Motor neuron (in vitro differentiated cells): ENCODE data around the gene PTPRE. TPM values are rescaled to one million over a fixed set of nuclear protein-coding genes. Genes with fewer than 3 reads are reported as not detected.
"Not testable (repeated sequence)": the region's sequence is repeated elsewhere in the genome, so short reads cannot be mapped to it uniquely, and the experiment has no call there.

Experiments
- ATAC-seq, 8 experiments: fragments of 200-7000 bp; cut with Tn5 transposase; replicated peaks in 6 of 8; 2 replicates each; pipeline ENCODE4 v1.8.0; 2021; ENCODE audit warnings: mild to moderate bottlenecking in 8 of 8, moderate library complexity in 8 of 8
- H3K27ac ChIP-seq, 2 donors: fragments of 250-450 bp; sonication (Bioruptor Pico); 2 replicates each; pipeline ENCODE4 v1.9.0; 2021; ENCODE audit warnings: antibody characterized with exemption in 2 of 2, mild to moderate bottlenecking in 2 of 2, moderate library complexity in 1 of 2
- H3K4me1 ChIP-seq, 2 donors: fragments of 250-450 bp; sonication (Bioruptor Pico); replicated peaks in 1 of 2; 2 replicates each; pipeline ENCODE4 v1.6.1; 2021; ENCODE audit warnings: antibody characterized with exemption in 2 of 2, mild to moderate bottlenecking in 2 of 2, moderate library complexity in 1 of 2
- H3K4me3 ChIP-seq, 5 donors: fragments of 250-450 bp; sonication (Bioruptor Pico); 2 replicates each; pipeline ENCODE4 v1.9.0; 2021; ENCODE audit warnings: antibody characterized with exemption in 5 of 5, mild to moderate bottlenecking in 5 of 5, moderate library complexity in 4 of 5
- WGBS, 10 experiments: fragments of 450-650 bp; shearing (Covaris generic); methylation state at CpG; one replicate each; pipeline ENCODE4 v1.0.0; 2022; 5-methylcytosine and 5-hydroxymethylcytosine counted together
- in situ Hi-C, 9 experiments: fragments of 400-800 bp; cut with MboI; loops; one replicate each; pipeline ENCODE4 v1.15.0; 2021; ENCODE audit warnings: low sequenced_read_pairs in 9 of 9, low pct_unique_long_range_greater_than_20kb in 2 of 9; ENCODE audit not compliant: unreplicated experiment in 9 of 9
- total RNA-seq, 8 experiments: library from RNA; unstranded; fragments of 300-600 nt; gene quantifications; 2 replicates each; pipeline versions ENCODE4 v1.2.3 to v1.2.4, GENCODE V29; 2022

The PTPRE gene
- total RNA-seq, 8 experiments from 2014 or later, result 0.09 to 17.6 (median 3.9) TPM

DNA sequence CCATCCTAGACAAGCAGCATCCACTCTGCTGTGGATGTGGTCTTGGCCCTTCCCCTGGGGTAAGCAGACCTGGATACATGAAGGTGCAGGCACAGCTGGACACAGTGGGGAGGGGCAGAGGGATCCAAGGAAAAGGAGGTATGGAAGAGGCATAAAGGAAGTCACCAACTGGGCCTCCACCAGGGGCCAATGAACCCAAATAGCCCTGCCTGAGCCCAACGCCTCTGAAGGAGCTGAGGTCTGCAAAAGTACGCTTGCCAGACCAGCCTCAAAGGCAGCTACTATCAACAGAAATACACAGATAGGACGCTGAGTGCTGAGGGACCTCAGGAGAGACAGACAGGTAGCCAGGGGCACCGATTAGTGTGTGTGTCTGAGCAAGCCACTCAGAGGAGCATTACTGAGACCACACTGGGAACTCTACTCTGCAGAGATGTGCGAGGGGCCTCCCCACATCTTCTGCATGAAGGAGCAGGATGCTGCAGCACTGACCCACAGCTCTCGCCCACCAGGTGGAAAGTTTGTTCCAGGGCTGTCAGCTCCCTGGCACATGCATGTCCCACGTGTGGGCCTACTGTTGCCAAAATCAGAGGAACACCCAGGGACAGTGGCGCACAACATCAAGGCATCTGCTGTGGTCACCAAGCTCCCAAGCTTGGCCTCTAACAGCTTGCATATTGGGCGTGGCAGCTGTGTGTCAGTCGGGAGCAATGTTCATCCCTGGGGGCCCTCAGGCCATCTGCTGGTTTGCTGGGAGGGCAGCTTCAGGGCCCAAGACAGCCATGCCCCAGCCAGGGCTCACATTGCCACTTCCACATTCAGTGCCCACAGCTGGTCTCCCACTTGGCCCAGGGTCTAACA is 179.3 kb downstream of the PTPRE start:
- Histone ChIP-seq H3K4me1 (no peaks in the 10 kb centered on the region), H3K4me3 (no peak overlapping the region), H3K27ac (no peak overlapping the region)
- ATAC-seq, result peak in 3 of 8 experiments; percentile 72 to 97 (median 97)
- WGBS, 10 experiments, result 60 to 100% (median 80%) methylated on average over 1 to 4 of the region's 10 CpGs; no CpG with 5 or more reads in 5 of the 10 experiments
- in situ Hi-C loops, result no loop called here

DNA sequence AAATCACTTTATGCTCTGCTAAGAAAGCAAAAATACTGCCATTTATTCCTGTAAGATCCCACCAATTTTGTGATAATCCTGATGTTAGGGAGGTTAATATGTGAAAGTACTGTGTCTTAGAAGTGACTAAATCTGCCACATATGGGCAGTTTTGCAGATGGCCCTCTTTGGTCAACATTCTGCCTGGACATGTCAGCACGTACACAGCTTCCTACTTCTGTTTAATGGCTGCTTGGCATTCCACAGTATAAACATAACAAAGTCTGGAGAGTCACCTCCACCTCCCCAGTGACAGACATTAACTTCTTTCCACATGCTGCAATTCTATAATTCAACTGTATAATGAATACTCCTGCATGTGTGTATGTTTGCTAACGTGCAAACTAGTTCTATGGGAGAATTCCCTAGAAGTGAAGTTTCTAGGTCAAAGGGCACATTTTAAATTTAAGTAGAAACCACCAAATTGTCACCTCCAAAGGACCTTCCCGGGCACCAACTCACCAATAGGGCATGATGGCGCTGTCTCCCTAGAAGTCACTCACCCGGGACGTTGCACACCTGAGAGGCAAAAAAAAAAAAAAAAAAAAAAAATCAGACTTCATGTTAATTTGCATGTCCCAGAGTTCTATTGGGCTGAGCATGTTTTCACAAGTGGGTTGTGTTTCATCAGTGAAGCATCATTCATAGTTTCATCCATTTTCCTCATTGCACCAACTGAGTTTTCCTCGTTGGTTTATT is 180.4 kb downstream of the PTPRE start:
- peak in 1 of 8 experiments; percentile 24 for ATAC-seq

DNA sequence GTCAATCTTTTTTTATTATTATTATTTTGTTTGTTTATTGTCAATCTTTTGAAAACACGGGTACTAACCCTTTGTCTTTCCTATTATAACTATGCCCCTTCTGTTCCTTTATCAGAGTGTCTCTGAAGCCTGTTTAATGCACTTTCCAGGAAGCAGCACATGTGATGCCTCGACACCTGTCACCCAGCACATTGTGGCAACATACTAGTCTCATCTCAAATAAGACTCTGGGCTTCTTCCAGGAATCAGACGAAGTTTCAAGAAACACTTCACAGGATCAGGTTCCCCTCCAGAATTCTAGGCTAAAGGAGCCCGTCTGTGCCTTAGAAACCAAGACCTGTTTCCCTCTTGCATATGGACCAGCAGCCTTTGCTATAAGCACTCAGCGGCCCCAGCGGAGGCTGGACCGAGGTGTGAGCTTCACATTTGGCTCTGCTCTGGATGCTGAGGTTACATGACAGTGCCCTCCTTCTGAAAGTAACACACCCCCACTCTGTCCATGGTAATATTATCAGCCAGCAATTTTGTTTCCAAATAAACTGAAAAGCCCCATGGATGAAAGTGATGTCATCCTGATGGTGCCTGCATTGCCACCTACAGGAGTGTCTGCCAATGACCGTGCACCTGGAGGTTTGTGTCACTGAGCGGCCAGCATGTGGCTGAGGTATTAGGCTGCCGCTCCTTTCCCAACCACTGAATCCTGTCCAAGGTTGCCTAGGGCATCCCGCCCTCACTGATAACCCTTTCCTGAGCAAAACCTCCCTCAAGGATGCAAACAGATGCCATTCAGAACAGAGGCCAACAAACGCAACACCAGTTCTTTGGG is 181.2 kb downstream of the PTPRE start:
- in situ Hi-C loops, result no loop called here
- no peaks in the 10 kb centered on the region for H3K4me1 ChIP-seq
- ATAC-seq, result peak in 5 of 8 experiments; percentile 37 to 80 (median 60)

More for the DNA sequence above, 180.4 kb downstream of the PTPRE start:
- Histone ChIP-seq H3K4me3 (no peak overlapping the region), H3K4me1 (no peaks in the 10 kb centered on the region), H3K27ac (no peak overlapping the region)
- 21 to 90% (median 70%) methylated on average over 1 to 7 of the region's 7 CpGs; no CpG with 5 or more reads in 1 of the 10 experiments for WGBS, 10 experiments
- in situ Hi-C loops, result no loop called here

DNA sequence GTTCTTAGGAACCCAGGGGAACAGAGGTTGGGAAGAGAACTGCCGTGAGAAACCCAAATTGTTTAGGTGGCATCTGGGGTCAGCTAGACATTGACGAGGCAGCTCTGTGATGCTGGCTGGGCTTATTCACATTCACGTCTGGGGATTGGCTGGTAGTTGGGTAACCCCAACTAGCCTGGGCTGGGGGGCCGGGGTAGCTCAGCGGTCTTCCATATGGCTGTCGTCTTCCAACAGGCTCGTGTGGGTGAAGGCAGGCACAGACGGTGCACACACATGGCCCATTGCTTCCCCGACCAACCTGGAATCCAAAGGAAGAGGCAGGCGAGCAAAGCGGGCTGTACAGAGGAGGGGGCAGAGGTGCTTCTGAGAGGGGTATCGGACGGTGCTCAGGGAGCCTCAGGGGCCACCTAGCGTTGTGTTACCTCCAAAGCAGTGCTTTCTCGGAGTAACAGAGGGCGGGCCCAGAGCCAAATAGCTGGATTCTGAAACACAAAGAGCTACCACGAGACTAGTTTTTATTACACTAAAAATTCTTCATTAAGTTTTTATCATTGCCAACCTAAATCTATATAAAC is 184.8 kb downstream of the PTPRE start:
- WGBS, 10 experiments, result 20 to 100% (median 80%) methylated on average over 1 to 9 of the region's 17 CpGs; no CpG with 5 or more reads in 1 of the 10 experiments
- Histone ChIP-seq H3K4me1 (no peaks in the 10 kb centered on the region), H3K27ac (no peak overlapping the region), H3K4me3 (no peak overlapping the region)
- in situ Hi-C loops, result no loop called here
- ATAC-seq, result no peak

More for the DNA sequence above, 181.2 kb downstream of the PTPRE start:
- no peak overlapping the region for H3K4me3 ChIP-seq
- H3K27ac ChIP-seq, result no peak overlapping the region
- 16 to 89% (median 69%) methylated on average over 1 to 7 of the region's 12 CpGs for WGBS, 10 experiments

DNA sequence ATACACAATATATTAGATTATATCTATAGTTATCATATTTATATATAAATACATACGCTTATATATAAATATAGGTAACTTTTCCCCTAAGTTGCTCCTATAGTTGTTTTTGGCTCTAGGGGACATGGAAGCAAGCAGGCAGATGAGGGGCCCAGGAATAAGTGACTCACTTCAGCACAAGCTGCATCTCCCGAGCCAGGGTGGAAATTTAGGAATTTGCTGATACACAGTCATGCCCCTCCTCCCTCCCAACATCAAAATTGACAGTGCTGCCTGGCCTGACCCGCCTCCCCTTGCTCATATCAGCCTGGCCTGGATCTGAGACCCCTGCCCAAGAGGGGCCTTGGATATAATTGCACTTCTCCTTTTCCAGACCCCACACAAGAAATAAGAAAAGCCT is 185.6 kb downstream of the PTPRE start:
- H3K27ac ChIP-seq, result no peak overlapping the region
- in situ Hi-C loops, result no loop called here
- WGBS, 10 experiments, result 0 to 100% (median 90%) methylated on average over 1 to 2 of the region's 3 CpGs; no CpG with 5 or more reads in 3 of the 10 experiments
- H3K4me1 ChIP-seq, result no peaks in the 10 kb centered on the region
- ATAC-seq, result no peak
- no peak overlapping the region for H3K4me3 ChIP-seq

DNA sequence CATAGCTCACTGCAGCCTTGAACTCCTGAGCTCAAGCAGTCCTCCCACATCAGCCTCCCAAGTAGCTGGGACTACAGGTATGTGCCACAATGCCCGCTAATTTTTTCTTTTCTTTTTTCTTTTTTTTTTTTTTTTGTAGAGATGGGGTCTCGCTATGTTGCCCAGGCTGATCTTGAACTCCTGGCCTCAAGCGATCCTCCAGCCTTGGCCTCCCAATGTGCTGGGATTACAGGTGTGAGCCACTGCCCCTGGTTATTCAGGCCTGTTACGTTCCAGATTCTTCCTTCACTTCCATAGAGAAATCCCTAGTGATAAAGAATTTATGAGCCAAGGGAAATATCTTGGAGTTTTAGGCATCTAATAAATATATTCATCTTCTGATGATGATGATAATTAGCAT is 187.7 kb downstream of the PTPRE start:
- H3K4me1 ChIP-seq, ATAC-seq, H3K4me3 ChIP-seq, in situ Hi-C loops, H3K27ac ChIP-seq: not testable (repeated sequence)
- 86 to 100% (median 92%) methylated on average over 2 to 4 of the region's 4 CpGs; no CpG with 5 or more reads in 1 of the 10 experiments for WGBS, 10 experiments

DNA sequence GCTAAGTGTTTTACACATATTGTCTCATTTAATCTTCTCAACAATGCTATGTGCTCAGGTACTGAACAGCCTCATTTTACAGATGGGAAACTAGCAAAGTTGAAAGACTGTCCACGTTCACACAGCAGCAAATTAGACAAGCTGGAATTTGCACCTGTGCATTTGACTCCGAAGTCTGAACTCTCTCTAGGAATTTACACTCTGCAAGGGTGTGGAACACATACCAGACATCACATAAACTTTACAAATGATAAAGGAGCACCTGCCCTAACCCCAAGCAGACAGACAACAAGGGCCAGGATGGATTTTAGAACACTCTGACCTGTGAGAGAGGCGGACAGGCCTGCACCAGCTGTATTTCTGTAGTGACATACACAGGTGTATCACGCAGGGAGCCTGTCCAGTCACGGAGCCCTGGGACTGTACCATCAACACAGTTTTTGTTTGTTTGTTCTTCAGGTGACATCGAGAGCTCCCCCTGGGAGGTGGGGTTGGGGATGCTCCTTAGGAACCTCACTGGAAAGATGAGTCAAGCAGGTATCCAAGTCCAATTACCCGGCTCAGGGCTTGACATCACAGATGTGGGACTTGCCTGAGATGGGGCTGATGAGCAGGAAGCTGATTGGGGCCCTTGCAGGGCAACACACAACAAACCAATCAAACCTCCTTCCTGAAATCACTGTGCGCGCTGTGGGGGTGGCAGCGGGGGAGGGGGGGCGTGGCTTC is 188.3 kb downstream of the PTPRE start:
- in situ Hi-C loops, result no loop called here

DNA sequence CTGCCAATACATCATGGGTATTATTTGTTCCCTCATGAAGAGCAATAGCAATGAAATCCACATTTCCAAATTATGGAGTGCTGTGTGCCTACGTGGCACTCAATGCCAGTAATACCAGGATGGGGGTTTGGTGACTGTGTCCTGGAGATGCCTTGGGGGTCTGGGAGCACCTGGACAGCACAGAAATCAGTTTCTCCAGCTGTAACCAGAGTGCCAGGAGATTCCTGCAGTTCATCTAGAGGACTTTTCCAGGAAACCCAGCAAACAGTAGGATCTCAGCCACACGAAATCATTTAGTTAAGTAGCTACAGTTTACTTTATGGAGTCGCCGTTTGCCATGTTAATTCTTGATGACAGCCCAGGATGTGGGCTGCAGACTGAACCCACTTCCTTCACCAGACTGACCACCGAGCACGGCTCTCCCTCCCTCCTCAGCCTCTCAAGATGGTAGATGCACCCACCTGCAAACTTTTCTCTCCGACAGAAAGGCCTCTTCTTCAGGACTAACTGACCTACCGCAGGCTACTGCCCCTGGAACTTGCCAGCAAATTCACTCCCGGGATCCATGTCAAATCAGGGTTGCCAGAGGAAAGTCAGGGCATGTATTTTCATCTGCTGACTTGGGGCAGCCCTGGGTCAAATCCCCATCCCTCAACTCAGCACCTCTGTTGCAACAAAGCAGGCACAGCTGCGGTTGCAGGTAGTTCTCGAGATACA is 189.0 kb downstream of the PTPRE start:
- 80 to 97% (median 93%) methylated on average over 1 to 7 of the region's 11 CpGs; no CpG with 5 or more reads in 3 of the 10 experiments for WGBS, 10 experiments
- no peak for ATAC-seq
- Histone ChIP-seq H3K27ac (no peak overlapping the region), H3K4me3 (no peak overlapping the region), H3K4me1 (no peaks in the 10 kb centered on the region)
- in situ Hi-C loops, result no loop called here

More for the DNA sequence above, 188.3 kb downstream of the PTPRE start:
- H3K4me1 ChIP-seq, result no peaks in the 10 kb centered on the region
- H3K4me3 ChIP-seq, result no peak overlapping the region
- ATAC-seq, result no peak
- H3K27ac ChIP-seq, result no peak overlapping the region
- WGBS, 10 experiments, result 42 to 100% (median 88%) methylated on average over 1 to 7 of the region's 11 CpGs; no CpG with 5 or more reads in 1 of the 10 experiments

DNA sequence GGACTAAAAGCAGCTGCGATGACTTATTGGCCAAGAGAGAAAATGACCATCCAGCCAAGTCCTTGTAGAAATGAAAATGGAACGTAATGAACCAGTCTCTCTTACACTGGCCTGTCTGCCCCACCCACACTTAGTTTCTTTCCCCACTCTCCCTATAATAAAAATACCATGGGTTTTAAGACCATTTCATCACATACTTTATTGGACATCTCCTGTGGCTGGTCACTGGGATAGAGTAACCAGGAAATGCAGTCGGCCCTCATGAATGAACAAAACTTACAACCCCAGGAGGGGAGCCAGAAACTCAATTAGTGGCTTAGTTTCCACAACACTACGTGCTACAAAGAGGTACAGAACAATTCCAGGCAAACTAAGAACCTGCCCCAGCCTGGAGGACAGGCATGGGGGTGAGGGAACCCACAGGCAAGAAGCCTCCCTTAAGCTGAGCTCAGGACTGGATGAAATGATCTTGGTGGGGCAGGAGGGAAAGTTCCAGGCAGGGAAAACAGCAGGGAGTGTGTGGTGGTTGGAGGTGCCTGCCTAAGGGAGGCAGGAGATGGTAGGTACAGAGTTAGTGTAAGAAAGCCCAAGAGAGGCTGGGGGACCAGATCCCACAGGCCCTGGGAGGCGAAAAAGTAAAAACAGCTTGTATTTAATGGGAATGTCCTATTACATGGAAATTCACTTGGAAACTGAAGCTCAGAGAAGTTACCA is 189.7 kb downstream of the PTPRE start:
- no peak overlapping the region for H3K27ac ChIP-seq
- H3K4me1 ChIP-seq, result no peaks in the 10 kb centered on the region
- no peak for ATAC-seq
- in situ Hi-C loops, result no loop called here
- 83 to 100% (median 90%) methylated on average over 1 to 4 of the region's 5 CpGs; no CpG with 5 or more reads in 3 of the 10 experiments for whole genome bisulfite sequencing, 10 experiments
- no peak overlapping the region for H3K4me3 ChIP-seq

DNA sequence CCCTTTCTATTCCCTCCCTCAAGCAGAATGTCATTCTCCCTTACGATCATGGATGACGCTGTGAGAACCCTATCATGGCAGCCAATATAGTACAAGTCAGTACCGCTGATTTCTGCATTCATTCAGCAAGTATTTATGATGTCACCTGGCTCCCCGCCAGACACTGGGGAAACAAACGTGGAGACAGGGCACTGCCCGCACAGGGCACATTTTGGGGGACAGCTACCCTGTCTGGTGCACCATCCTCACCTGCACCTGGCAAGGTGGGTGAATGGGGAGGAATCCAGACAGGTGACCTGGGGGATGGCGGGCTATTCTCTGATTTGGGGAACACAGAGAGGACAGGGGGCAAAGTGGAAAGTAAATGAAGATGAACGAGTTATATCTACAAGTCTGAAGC is 190.9 kb downstream of the PTPRE start:
- in situ Hi-C loops, result no loop called here
- Histone ChIP-seq H3K4me3 (no peak overlapping the region), H3K4me1 (no peaks in the 10 kb centered on the region), H3K27ac (no peak overlapping the region)
- ATAC-seq, result no peak
- WGBS, 10 experiments, result 90 to 100% (median 100%) methylated on average over 1 to 4 of the region's 8 CpGs; no CpG with 5 or more reads in 5 of the 10 experiments

DNA sequence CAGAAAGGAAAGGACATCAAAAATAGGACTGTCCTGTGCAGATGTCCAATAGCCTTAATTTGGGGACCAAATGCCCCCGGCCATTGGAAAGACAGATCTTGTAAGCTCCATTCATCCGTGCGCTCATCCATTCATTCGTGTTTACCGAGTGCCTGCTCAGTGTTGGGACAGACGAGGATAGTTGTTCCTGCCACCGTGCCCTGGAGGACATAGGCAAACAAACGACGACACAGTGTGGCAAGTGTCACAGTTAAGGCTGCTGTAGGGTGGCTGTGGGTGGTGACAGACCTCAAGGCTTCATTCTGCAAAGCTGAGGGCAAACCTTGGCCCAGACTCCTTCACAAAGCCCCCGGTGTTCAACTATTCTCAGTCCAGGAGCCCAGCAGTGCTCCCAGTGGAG is 191.7 kb downstream of the PTPRE start:
- ATAC-seq, result peak in 1 of 8 experiments; percentile 39
- Histone ChIP-seq H3K27ac (no peak overlapping the region), H3K4me1 (no peaks in the 10 kb centered on the region), H3K4me3 (no peak overlapping the region)
- 40 to 96% (median 92%) methylated on average over 1 to 7 of the region's 10 CpGs; no CpG with 5 or more reads in 1 of the 10 experiments for WGBS, 10 experiments
- in situ Hi-C loops, result no loop called here
